ENCODE results near the gene ATPAF2.

ATPAF2 gene

DNA sequence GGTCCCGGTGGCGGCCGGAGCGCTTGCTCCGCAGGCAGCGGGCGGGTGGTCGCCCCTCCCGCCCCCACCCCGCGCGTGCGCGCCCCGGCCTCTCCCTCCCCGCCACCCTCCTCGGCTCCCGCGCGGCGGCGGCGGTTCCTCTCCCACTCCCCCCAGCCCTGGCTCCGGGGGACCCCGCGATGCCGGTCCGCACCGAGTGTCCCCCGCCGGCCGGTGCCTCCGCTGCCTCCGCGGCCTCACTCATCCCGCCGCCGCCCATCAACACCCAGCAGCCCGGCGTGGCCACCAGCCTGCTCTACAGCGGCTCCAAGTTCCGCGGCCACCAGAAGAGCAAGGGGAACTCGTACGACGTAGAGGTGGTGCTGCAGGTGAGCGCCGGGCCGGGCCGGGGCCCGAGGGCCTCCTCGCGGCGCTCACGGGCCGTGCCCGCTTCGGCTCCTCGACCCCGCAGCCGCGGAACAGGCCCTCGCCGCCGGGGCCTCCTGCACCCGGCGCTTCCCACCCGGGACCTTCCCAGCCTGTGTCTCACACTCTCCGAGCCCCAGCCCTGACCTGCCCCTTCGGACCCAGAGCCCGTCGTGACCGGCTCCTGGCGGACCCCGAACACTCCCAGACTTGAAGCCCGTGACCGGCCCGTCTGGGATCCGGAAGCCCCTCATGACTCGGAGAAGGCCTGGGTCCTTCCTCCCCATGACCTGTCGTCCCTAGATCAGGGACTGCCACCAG lies 730 bp upstream of the ATPAF2 start:
- DNase-seq = peak; percentile 7

DNA sequence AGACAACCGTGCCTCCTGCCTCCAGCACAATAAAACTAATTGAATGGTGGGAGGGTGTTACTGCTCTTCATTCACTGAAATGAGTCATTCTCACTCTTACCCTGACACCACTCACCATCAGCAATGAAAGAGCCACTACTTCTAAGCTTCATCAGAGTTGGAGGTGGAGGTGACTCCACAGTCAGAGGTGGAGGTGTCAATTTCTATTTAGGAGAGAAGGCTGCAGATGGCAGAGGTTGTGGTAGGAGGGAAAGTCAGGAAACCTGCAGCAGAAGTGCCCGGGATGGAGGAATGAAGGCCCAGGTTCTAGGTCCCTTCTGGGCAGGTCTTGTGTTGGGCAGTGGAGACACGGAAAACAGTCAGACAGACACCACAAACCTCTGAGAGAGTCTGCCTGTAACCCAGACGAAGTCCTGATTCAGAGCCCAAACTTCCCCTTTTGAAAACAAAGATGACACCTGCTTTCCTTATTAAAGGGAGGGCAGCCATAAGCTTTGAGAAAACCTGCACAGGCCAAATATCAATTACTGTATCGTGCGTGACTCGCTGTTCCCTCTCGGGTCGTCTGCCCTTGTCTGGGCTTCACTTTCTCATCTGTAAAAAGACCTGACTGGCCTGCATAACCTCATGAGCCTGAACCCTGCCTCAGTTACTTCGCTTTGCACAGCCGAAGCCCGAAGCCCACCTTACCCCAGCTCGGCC lies 668 bp downstream of the ATPAF2 start:
- peak; percentile 8 for DNase-seq

DNA sequence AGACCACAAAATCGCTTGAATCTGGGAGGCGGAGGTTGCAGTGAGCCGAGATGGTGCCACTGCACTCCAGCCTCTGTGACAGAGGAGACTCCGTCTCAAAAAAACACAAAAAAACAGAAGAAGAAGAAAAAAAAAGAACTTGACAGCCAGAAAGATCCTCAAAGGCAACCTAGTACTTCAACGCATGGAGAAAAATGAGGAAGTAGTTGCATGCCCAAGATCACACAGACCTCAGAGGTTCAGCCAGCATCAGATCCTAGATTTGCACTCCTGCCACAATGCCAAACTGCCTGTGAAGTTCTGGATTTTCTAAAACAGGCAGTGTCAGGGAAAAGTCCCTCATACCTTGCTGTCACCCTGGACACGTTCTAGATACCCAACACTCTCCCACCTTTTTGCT lies 1.5 kb downstream of the ATPAF2 start:
- DNase-seq = no peak

DNA sequence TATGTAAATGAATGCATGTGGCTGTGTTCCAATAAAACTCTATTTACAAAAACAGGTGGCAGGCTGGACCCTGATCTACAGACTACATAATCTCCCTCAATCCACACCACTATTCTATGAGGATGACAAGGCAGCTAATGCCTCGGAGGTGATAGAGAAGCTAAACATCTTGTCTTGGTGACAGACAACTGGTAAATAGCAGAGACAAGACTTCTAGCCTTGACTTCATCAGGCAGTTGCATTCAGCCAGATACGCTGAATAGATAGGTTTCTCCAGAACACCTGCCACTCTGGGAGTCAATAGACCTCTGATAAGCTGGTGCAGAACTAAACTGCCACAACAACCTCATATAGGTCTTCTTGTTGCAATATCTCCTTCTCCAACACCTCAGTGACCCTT lies 3.3 kb downstream of the ATPAF2 start:
- DNase-seq = no peak

DNA sequence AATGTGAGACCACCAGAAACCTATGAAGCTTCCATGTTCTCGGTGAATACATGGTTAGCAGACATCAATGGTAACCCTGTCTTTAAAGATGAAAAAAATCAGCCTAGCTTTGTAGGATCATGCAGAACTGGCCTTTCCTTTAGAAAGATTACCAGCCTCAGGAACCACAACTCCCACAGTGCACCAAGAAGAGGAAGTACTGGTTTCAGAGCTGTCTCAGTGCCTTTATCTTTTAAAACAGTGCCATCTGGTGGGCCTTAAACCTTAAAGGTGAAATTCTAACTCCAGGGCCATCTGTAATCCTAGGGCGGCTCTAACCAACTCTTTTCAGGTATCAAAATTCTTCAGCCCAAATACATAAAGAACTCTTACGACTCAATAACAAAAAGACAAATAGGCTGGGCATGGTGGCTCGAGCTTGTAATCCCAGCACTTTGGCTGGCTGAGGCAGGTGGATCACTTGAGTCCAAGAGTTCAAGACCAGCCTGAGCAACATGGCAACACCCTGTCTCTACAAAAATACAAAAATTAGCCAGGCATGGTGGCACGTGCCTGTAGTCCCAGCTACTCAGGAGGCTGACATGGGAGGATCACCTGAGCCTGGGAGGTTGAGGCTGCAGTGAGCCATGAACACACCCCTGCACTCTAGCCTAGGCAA lies 5.4 kb downstream of the ATPAF2 start:
- DNase-seq = peak; percentile 56

DNA sequence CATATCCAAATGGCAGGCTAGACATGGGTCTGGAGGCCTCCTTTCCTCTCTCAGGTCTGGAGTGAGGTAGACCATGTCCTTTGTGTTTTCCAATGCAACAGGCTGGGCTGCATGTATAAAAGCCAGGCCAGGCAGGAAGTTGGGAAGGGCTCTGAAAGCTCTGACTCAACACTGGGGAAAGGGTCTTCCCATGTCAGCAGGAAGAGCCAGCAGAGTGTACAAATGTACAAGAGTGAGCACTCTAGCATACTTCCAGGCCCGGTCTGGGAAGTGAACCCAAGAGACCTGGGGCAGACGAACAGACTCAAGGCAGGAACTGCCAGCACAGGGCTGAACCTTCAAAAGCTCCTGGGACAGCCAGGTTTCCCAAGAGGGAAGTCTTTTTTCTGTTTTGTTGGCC lies 7.0 kb downstream of the ATPAF2 start:
- no peak for DNase-seq

DNA sequence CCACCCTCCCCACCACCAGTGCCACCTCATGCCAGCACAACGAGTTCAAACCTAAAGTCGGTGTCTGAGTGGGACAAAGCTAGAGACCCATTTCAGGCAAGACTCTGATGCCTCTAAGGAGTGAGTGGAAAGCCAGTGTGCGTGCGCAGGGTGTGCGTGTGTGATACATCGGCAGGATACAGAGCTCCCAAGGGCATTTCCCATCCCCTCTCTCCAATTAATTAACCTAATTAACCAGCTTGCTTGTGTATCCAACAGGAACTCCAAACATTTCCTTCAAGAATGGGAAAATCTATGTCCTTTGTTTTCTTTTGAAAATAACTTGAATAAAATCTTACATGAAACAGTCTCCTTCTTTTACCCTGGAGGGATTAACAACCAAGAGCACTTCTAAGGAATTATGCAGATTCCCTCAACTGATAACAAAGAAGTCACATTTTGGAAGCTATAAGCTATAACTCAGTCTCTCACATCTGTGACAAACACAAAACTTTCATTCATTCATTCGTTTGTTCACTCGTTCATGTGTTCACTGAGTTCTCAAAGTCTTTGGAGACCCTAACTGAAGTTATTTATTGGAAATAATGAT lies 9.9 kb downstream of the ATPAF2 start:
- DNase-seq = no peak

DNA sequence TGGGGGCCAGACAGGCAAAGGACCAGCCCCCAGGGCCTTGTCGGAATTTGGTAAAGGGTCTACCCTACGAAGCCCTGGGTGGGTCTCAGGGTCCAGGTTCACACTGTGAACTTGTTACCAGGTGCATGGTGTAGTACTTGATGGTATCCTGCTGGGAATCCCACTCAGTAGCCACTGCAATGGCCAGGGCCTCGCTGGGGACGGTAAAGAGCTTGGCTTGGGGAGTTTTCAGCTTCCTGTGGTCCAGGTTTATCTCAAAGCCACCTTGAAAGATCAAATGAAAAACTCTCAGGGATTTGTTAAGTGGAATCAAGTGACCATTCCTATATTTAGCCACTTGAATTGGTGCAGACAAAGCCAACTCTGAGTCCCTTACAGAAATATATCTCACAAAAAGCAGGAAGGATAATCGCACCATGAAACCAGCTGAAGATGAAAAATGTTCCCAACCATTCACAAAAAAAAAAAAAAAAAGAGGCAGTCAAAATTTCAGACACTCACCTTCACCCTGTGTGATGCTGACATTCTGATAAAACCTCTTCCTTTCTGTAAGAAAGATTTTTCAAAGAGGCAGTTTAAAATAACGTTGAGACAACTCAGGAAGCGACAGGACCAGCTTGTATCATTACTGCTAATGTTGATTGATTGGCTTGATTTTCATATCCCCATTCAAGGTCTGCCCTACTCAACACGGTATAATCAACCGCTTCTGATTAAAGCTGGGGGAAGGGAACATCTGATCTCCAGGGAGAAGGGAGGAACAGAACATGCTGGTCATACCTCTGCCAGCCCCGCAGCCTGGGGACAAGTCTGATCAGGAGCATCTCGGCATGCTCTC lies 10.6 kb downstream of the ATPAF2 start:
- DNase-seq = no peak

DNA sequence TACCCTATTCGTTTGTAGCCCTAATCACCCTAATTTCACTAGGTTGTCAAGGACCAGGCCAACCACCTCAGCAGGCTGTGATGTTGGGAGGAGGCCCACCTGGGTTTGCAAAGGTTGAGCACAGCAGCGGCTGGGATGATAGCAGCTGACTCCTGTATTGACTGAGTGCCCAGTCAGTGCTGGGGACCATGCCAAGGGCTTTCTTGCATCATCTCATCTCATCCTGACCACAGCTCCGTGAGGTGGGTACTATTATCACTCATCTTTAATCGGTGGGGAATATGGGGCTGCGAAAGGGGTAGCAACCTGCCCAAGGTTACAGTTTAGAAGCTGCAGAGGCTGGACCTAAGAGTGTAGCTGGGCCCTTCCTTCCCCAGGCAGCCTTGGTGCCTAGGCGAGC lies 11.7 kb downstream of the ATPAF2 start:
- no peak for DNase-seq

DNA sequence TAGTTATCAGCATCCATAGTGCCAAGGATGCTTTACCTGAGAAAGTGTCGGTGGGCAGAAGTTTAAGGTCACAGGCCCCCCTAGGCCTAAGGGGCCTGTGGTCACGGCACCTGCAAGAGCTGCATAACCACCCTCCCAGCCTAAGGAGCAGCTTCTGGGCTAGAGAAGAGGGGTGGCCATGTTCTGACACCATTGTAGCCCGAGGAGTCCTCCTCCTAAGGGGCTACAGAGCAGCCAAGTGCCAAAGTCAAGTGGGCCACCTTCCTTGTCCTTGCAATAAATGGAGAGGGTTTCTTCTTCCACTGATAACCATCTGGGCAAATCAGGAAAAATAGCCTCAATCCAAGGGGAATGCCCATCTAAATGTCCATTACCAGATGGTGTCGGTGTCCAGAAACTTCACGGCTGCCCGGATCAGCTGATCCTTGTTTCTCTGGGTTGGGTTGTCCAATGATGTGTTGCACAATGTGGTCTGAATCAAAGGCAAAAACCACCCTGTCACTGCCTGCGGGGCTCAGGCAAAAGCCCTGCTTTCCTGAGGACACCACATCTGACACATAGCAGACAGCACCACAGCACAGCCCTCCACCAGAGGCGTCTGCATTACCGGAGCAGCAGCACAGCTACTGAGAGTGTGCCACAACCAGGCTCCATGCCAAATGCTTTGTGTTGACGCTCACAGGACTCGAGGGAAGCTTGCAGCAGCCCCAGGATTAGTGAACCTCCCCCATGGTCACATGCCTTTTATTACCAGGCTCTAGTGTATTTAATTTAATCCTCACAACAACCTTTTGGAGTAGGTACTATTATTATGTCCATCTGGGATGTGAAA lies 12.8 kb downstream of the ATPAF2 start:
- no peak for DNase-seq

DNA sequence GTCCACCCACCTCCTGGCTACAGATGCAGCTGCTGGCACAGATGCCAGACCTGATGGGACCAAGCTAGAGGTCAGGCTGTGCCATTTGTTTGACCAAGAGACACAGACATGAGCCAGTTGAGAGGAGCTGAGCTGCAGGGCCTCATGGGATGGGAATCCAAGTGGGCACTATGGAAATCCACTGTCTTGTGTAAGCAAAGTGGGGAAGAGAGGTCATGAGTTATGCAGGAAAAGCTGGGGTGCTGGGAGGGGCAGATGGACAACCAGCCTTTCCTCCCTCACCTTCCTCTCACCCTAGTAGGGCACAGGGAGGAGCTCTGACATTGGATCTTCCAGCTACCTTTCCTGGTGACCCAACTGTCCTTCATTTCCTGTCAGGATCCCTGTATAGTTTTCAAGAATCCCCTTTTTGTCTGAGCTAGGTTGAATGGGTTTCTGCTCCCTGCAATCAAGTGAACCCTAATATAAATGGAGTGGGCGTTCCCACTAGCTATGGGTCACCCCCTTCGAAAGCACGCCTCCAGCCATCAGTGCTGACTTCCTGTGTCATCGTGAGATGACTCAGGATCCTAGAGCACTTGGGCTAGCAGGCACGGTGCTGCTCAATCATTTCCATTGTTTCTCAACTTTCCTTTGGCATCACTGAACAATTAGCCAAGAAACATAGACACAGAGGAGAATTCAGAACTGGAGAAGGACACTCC lies 13.6 kb downstream of the ATPAF2 start:
- no peak for DNase-seq

DNA sequence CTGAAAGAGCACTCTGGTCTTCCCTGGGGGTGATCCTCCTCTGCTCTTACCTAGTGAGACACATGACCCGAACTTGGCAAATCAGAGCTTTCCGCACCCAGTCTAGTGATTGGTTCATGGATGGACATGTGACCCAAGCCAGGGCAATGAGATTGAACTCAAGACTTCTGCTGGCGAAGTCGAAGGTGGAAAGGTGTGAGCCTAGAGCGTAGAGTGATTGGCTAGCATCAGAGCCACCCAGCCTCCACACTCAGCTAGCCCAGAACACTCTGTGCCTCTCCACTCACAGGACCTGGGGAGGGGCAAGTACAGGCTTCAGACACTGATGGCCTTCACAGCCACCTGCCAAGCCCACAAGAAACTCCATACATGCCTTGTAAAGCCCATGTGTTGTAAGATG lies 17.6 kb downstream of the ATPAF2 start:
- DNase-seq = no peak

DNA sequence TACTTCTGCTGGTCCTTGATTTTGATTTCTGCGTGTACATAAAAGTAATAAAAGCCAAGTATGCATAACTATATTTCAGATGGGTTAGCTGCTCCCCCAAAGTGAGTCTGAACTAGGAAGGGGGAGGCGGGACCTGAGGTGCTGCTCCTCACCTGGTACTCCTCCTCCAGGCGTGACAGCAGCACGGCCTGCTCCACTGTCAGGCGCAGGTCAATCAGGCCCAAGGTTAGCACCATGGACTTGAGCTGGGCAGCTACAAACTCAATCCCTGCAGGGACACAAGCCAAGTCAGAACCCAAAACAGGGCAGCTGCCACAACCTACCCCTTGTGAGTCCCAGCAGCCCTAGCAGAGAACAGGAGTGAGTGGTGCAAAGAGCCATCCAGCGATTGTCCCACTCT lies 18.0 kb downstream of the ATPAF2 start:
- DNase-seq = no peak

DNA sequence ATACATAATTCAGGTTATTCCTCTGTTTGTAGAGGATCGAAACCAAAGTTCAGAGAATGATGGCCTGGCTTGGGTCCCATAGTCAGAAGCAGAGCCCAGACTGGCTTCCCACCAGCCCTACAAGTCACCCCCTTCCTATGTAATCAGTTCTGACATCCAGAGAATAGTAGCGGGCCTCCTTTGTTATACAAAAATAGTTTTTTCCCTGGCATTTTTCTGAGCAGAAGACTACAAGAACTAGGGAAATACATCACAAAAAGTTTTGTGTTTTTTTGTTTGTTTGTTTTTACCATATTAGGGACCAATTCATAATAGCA lies 19.2 kb downstream of the ATPAF2 start:
- no peak for DNase-seq

DNA sequence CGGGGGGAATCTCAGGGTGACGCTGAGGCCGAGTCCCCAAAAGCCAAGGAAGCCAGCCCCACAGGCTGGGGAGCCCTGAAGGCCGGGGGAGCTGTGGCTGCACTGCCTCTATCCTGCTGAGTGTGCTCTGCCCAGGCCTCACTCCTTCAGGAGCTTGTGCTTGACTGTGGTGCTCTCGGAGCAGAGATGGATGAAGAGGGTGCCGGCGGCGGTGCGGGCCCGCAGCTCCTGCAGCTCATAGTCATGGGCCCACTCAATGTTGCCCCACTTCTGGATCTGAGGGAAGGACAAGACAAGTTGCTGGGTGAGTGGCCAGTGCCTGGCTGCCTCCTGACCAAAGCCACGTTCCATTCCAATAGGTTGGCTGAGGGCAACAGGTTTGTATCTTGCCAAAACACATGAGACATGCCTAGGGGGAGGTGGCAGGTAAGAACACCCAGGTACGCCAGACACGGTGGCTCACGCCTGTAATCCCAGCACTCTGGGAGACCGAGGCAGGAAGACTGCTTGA lies 20.5 kb downstream of the ATPAF2 start:
- no peak for DNase-seq

DNA sequence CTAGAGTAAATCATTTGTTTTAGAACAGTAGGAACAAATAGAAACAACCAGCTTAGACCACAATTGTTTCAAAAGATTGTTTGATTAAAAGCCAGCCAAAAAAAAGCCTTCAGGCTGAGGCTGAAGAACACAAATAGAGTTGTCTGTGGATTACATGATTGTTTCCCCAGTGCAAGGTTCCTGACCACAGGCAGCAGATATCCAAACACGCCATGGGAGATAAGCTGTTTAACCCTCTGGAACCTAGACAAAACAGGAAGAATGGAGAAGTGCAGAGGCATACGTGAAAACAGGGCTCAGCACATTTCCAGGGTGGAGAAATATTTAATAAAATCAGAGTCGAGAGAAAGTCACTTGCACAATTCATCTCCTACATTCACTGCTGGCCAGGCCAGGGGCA lies 21.0 kb downstream of the ATPAF2 start:
- DNase-seq = no peak

DNA sequence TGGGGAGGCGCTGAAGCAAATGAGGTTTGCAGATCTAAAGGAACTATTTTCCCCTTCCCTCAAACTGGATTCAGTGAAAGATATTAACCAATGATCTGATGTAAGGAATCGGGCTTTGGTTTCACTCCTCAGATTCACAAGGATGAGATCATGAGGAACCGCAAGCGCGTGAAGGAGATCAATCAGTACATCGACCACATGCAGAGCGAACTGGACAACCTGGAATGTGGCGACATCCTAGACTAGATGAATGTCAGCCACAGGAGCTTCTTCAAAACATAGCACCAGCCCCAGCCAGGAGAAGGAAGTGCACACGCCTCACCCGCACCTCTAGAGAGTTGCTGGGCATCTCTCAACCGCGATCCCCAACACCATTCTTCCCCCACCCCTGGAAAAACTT lies 22.5 kb downstream of the ATPAF2 start:
- DNase-seq = no peak

DNA sequence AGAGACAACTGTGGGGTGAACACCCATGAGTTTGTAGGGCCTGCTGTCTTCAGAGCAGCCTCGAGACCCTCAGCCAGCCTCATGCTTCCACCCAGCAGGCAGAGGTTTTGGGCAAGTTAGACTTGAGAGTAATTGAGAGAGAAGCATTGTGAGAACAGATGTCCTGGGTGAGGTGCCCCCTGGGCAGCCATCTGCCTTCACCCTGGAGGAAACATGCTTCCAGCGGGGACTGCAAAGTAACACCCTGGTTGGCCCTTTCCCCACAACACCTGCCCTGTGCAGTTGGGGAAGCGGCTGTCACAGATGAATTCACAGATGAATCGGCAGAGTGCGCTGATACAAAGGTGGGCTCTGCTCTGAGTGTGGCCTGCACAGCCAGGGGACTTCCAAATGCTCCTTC lies 23.4 kb downstream of the ATPAF2 start:
- no peak for DNase-seq

DNA sequence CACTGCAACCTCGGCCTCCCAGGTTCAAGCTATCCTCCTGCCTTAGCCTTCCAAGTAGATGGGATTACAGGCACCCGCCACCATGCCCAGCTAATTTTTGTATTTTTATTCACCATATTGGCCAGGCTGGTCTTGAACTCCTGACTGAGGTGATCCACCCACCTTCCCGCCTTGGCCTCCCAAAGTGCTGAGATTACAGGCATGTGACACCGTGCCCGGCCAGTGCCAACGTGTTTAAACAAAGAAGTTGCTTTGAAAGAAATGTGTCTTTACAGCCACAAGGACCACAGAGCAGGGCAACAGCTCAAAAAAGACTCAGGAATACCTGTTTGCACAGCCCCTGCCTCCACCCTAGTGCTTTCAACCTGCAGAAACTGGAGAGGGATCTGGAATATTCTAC lies 25.0 kb downstream of the ATPAF2 start:
- DNase-seq = no peak

DNA sequence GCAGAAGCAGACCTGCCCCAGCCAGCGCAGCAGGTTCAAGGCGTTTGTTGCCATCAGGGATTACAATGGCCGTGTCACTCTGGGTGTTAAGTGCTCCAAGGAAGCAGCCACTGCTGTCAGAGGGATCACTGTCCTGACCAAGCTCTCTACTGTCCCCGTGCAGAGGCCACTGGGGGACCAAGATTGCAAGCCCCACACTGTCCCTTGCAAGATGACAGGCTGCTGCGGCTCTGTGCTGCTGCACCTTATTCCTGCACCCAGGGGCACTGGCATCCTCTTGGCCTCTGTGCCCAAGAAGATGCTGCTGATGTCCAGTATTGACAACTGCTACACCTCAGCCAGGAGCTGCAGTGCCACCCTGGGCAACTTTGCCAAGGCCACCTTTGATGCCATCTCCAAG lies 27.7 kb downstream of the ATPAF2 start:
- DNase-seq = no peak
